SW 1271 (cell line): ENCODE data around the gene CREB5.

Experiments used
- DNase-seq, 2 experiments: peaks; one replicate each; lab custom pipeline; 2025; lab: John Stamatoyannopoulos, UW

CREB5 gene

GRCh38 chr7:28856656-28857055, 444.3 kb downstream of the CREB5 start:
- no peak for DNase-seq

DNA sequence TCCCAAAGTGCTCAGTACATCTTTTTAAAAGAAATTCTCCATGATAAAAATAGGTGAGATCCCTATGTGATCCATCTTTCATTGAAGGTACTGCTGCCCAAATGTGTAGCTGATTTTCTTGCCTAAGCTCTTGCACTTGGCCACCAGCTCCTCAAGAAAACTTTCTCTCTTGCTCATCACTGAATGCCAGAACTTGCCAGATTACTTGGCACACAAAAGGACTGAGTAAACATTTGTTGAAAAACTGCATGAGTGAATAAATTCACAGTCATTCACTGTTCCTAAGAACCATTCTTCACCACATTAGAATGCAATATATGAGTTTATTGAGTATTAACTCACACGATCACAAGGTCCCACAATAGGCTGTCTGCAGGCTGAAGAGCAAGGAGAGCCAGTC, 445.9 kb downstream of the CREB5 start:
- no peak for DNase-seq

DNA sequence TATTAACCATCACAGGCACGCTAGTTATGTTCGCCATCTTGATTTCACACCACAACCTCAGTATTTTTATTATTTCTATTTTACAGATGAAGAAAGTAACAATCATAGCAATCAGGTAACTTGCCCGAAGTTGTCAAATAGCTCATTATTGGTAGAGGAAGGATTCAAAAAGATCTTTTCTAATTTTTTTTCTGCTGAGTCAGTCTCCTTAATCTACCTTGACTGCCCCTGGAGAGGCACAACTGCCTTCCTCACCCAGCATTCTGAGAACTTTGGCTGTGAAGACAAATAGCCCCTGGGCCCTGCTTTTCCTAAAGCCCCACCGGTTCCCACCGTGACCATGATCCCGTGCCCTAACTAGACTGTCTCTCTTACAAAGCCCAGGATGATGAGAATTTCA, 446.6 kb downstream of the CREB5 start:
- no peak for DNase-seq

DNA sequence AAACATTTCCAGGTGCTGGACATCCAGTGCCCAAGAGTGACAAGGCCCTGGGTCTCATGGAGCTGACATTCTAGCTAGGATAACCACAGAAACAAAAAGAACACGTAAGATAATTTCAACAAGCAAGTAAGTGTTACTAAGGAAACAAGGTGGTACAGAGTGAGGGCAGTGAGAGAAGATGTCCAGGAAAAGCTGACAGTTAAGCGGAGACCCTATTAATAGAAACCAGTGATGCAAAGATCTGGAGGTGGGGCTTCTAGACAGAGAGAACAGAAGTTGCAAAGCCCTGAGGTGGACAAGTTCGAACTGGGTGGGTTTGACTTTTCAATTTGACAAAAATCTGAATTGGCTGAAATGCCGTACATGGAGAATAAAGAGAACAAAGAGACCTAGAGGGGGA, 449.5 kb downstream of the CREB5 start:
- DNase-seq = no peak

GRCh38 chr7:28862595-28863272, 450.4 kb downstream of the CREB5 start:
- no peak for DNase-seq

DNA sequence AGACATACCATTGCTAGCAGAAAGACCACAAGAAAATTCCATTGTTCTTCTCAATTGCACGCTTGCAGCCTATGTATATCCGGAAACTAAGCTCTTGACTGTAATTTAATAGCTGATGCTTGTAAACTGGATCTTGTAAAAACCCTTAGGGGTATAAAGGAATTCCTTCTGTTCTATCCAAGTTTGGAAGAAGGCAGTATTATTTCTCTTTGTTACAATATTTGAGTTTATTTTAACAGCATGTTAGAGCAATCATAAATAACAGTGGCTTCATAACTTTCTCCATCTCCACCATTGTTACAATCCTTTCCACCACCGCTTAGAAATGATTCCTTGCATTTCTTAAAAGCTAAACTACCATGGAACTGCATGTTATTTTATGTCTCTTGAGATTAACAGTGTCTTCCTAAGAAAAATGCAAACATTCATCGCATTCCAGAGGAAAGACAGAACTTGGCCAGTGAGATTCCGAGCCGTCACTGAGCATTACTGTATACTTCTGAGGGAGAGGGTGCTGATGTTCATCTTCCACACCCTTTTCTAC, 453.4 kb downstream of the CREB5 start:
- DNase-seq = no peak

- no peak for DNase-seq
Observed at GRCh38 chr7:28868712-28869111, 456.4 kb downstream of the CREB5 start.

GRCh38 chr7:28871077-28871476, 458.8 kb downstream of the CREB5 start:
- DNase-seq = no peak

- DNase-seq = no peak
Observed at GRCh38 chr7:28871631-28872030, 459.3 kb downstream of the CREB5 start.

DNA sequence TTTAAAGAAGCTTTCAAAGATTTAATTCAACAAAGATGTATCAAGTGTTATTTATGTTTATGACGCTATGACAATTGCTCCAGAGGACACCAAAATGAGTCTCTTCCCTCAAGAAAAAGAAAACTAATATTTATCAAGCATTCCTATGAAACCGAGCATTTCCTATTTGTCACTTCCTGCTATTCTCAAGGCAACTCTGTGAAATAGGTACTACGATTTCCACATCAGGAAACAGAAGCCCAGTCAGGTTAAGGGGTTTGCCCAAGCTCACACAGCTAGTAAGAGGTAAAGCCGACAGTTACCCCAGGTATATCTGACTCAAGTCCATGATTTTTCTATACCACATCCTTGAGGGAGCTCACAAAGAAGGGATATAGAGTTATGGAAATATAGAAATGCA, 459.9 kb downstream of the CREB5 start:
- peak in 1 of 2 experiments; percentile 7 for DNase-seq

DNA sequence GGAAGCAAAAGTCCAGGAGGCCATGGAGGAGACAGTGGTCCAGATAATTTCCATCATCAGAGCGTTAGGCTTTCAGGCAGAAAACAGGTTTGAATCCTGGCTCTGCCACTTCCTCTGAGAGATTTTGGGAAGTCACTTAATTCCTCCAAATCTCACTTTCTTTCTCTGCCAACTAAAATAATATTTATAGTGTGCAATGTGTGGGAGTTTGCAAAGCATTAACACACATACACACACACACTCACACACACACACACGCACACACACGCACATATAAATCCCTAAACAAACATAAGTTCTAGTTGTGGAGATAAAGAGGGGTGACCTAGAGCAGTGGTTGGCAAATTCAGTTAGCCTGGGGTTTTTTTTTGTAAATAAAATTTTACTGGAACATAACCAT, 461.0 kb downstream of the CREB5 start:
- DNase-seq = no peak

- no peak for DNase-seq
Observed at GRCh38 chr7:28874001-28874400, 461.7 kb downstream of the CREB5 start.
